ENCODE measurements around the gene MAPKAP1. TPM values are rescaled to one million over a fixed set of nuclear protein-coding genes. Genes with fewer than 3 reads are reported as not detected.
A peak's percentile ranks its signal among the peaks of the same experiment; 100 is the strongest.

MAPKAP1 gene
- 66.2 and 72.4 TPM in 2 replicates for total RNA-seq (2014; rRNA removed; shearing (Covaris generic))
- 78.8 and 85.5 TPM in 2 replicates for total RNA-seq (2022)
- percentile 77 among the genes with signal in this experiment for Bru-seq, nascent RNA
- percentile 71 among the genes with signal in this experiment for BruChase-seq, experiment 1, labeled RNA remaining after a 6-hour chase
- BruChase-seq, experiment 2, labeled RNA remaining after a 2-hour chase, result percentile 65 among the genes with signal in this experiment
- long read RNA-seq, transcript MAPKAP1-202 (11 exons, 3,256 nt), result minor isoform, 16 of 156 reads
- long read RNA-seq, transcript MAPKAP1-207 (8 exons, 1,586 nt), result minor isoform, 16 of 156 reads
- long read RNA-seq, transcript MAPKAP1-201 (12 exons, 3,395 nt), result major isoform, 84 of 156 reads
- long read RNA-seq, partial matches to known transcripts, result 10 of 156 reads
- long read RNA-seq, other reads (novel, unspliced or antisense), result 22 of 156 reads

- Histone ChIP-seq H3K9me2 (ENCODE audit: insufficient read depth, low read length) (no peaks in the 10 kb centered on the region), H4K20me1 (ENCODE audit: insufficient read depth, low read length) (no peaks in the 10 kb centered on the region), H3K36me3 (ENCODE audit: insufficient read depth, low read length) (no peaks in the 10 kb centered on the region), H3K27ac (ENCODE audit: low read depth, low read length, poor library complexity, severe bottlenecking) (peak within 1 kb of the TSS; percentile 16), H3K4me2 (ENCODE audit: low read length) (peak within 1 kb of the TSS; percentile 92), H3K79me2 (ENCODE audit: insufficient read depth, low read depth, low read length) (peaks cover 18% of the 10 kb centered on the region), H3K4me3 (ENCODE audit: low read depth, low read length, poor library complexity, severe bottlenecking) (peak within 1 kb of the TSS; percentile 96), H3K4me1 (ENCODE audit: insufficient read depth, low read length, poor library complexity, severe bottlenecking) (peaks cover 20% of the 10 kb centered on the region), H3K9me3 (ENCODE audit: low read length) (no peaks in the 10 kb centered on the region), H2AFZ (ENCODE audit: low read length) (peak within 1 kb of the TSS; percentile 85)
- no TSS peak for BruUV-seq (replicated peaks)
- ChIA-PET CTCF (ENCODE audit: unreplicated experiment) (interaction anchor here (0.6 kb wide), 1 partner anchor 13 kb away, joined by 9 read pairs; no protein-coding TSS in a partner anchor), POLR2A (interaction anchor here (0.8 to 2.0 kb wide), 8 partner anchors 9 to 844 kb away, joined by 3 to 9 read pairs (median 4); no protein-coding TSS in a partner anchor)
- peak; percentile 96 for DNase-seq (ENCODE audit: low spot score)
- TF ChIP-seq EZH2phosphoT487 (IDR thresholded peaks at IDR 0.05; ENCODE audit: borderline replicate concordance, low read depth, low read length), result no peak
- TF ChIP-seq, protein P1, sequence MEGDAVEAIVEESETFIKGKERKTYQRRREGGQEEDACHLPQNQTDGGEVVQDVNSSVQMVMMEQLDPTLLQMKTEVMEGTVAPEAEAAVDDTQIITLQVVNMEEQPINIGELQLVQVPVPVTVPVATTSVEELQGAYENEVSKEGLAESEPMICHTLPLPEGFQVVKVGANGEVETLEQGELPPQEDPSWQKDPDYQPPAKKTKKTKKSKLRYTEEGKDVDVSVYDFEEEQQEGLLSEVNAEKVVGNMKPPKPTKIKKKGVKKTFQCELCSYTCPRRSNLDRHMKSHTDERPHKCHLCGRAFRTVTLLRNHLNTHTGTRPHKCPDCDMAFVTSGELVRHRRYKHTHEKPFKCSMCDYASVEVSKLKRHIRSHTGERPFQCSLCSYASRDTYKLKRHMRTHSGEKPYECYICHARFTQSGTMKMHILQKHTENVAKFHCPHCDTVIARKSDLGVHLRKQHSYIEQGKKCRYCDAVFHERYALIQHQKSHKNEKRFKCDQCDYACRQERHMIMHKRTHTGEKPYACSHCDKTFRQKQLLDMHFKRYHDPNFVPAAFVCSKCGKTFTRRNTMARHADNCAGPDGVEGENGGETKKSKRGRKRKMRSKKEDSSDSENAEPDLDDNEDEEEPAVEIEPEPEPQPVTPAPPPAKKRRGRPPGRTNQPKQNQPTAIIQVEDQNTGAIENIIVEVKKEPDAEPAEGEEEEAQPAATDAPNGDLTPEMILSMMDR (conservative IDR thresholded peaks at IDR 0.05; ENCODE audit: low read length), result no peak
- intact Hi-C loops (cut with micrococcal nuclease; ENCODE audit: unreplicated experiment), result no loop called here
These were observed at the start of gene MAPKAP1 for GRCh38 chr9:125706651-125707471. Gene MAPKAP1 (minus strand): TSS chr9:125707208. CDS start chr9:125672574, 34,634 bp downstream.

- intact Hi-C loops (cut with micrococcal nuclease; ENCODE audit: unreplicated experiment), result no loop called here
- CTCF ChIA-PET (ENCODE audit: unreplicated experiment), result no interaction called here
- Histone ChIP-seq H4K20me1 (ENCODE audit: insufficient read depth, low read length) (no peaks in the 10 kb centered on the region), H3K9me3 (ENCODE audit: low read length) (no peaks in the 10 kb centered on the region), H3K27ac (ENCODE audit: low read depth, low read length, poor library complexity, severe bottlenecking) (no peak overlapping the region), H3K36me3 (ENCODE audit: insufficient read depth, low read length) (peaks cover 15% of the 10 kb centered on the region; the same call in 1 of the 2 replicates), H3K4me2 (ENCODE audit: low read length) (no peak overlapping the region), H2AFZ (ENCODE audit: low read length) (no peak overlapping the region), H3K9me2 (ENCODE audit: insufficient read depth, low read length) (no peaks in the 10 kb centered on the region), H3K4me1 (ENCODE audit: insufficient read depth, low read length, poor library complexity, severe bottlenecking) (peaks cover 11% of the 10 kb centered on the region), H3K4me3 (ENCODE audit: low read depth, low read length, poor library complexity, severe bottlenecking) (no peak overlapping the region), H3K79me2 (ENCODE audit: insufficient read depth, low read depth, low read length) (no peaks in the 10 kb centered on the region)
- BruUV-seq (replicated peaks), result no TSS peak
- DNase-seq (ENCODE audit: low spot score), result no peak
- TF ChIP-seq, protein P1 (conservative IDR thresholded peaks at IDR 0.05; ENCODE audit: low read length), result no peak
- no peak for TF ChIP-seq EZH2phosphoT487 (IDR thresholded peaks at IDR 0.05; ENCODE audit: borderline replicate concordance, low read depth, low read length)
- POLR2A ChIA-PET, result interaction anchor here (0.7 kb wide), 1 partner anchor 11 kb away, joined by 5 read pairs; no protein-coding TSS in a partner anchor
These were observed 49.5 kb upstream of the MAPKAP1 start for GRCh38 chr9:125756518-125756917.
